ENCODE measurements around the gene C1orf105.

- TF ChIP-seq CTCF (IDR thresholded peaks at IDR 0.05) = no peak
- TF ChIP-seq EP300 (IDR thresholded peaks at IDR 0.05) = no peak
Measured at GRCh38 chr1:172465617-172466016, 45.1 kb downstream of the C1orf105 start.
